Liver (tissue), 3 donors: ENCODE measurements around the gene C1orf21.

Experiments used
- CTCF ChIP-seq: fragments of 150-350 bp; IDR thresholded peaks from 2 replicates; pipeline ENCODE4 v1.5.1; 2017; ENCODE audit warnings: improper control_type of control experiment, low read depth, low read length; ENCODE audit not compliant: missing input control
- EGR1 ChIP-seq, 2 donors: IDR thresholded peaks; 2 replicates each; pipeline ENCODE4 v1.6.1; 2016 to 2018; ENCODE audit warnings: antibody characterized with exemption in 2 of 2, low read depth in 2 of 2
- GABPA ChIP-seq, 2 donors: IDR thresholded peaks in 1 of 2; conservative IDR thresholded peaks in 1 of 2; 2 replicates each; pipeline ENCODE4 v1.6.1; 2016; ENCODE audit warnings: antibody characterized with exemption in 2 of 2, mild to moderate bottlenecking in 1 of 2, moderate library complexity in 1 of 2
- JUND ChIP-seq, 2 donors: IDR thresholded peaks; 2 replicates each; pipeline ENCODE4 v1.6.1; 2016; ENCODE audit warnings: antibody characterized with exemption in 2 of 2
- MAX ChIP-seq: IDR thresholded peaks from 2 replicates; pipeline ENCODE4 v1.6.1; 2016; ENCODE audit warnings: antibody characterized with exemption
- NR2F2 ChIP-seq: IDR thresholded peaks from 2 replicates; pipeline ENCODE4 v1.6.1; 2016; ENCODE audit warnings: antibody characterized with exemption
- REST ChIP-seq: IDR thresholded peaks from 2 replicates; pipeline ENCODE4 v1.6.1; 2016; ENCODE audit warnings: antibody characterized with exemption, mild to moderate bottlenecking
- RXRA ChIP-seq, 2 donors: IDR thresholded peaks; 2 replicates each; pipeline ENCODE4 v1.6.1; 2017 to 2018; ENCODE audit warnings: antibody characterized with exemption in 2 of 2, mild to moderate bottlenecking in 1 of 2
- TAF1 ChIP-seq: conservative IDR thresholded peaks from 2 replicates; pipeline ENCODE4 v1.6.1; 2016; ENCODE audit warnings: antibody characterized with exemption, mild to moderate bottlenecking
- YY1 ChIP-seq: IDR thresholded peaks from 2 replicates; pipeline ENCODE4 v1.6.1; 2016; ENCODE audit warnings: antibody characterized with exemption, mild to moderate bottlenecking
- donor health status: healthy.
- donor health status: healthy.

GRCh38 chr1:184672013-184672726 is 285.3 kb downstream of the C1orf21 start:
- TF ChIP-seq CTCF: no peak
- no peak for TF ChIP-seq REST
- TF ChIP-seq NR2F2: no peak
- no peak for TF ChIP-seq GABPA (IDR thresholded peaks at IDR 0.05 in 1 of 2, conservative IDR thresholded peaks at IDR 0.05 in 1 of 2)
- TF ChIP-seq JUND (IDR thresholded peaks at IDR 0.05): no peak
- TF ChIP-seq TAF1: no peak
- TF ChIP-seq EGR1 (IDR thresholded peaks at IDR 0.05; ENCODE audit: low read depth in 2 of 2): no peak
- no peak for TF ChIP-seq YY1
- TF ChIP-seq MAX: no peak
- TF ChIP-seq RXRA (IDR thresholded peaks at IDR 0.05): no peak
